KMS-11 (cell line): ENCODE results near the gene IFNAR1.

ENCODE experiments used
- H2AFZ ChIP-seq: fragments of 200-600 bp; sonication (generic); 2 replicates; pipeline ENCODE4 v1.6.1; 2016; ENCODE audit warnings: antibody characterized with exemption, mixed run types, low read depth
- H3K27ac ChIP-seq: fragments of 200-600 bp; sonication (generic); 2 replicates; pipeline ENCODE4 v1.6.1; 2016; ENCODE audit warnings: mild to moderate bottlenecking, mixed run types
- H3K27me3 ChIP-seq: fragments of 200-600 bp; sonication (generic); 2 replicates; pipeline ENCODE4 v1.6.1; 2017; ENCODE audit warnings: mild to moderate bottlenecking, low read depth, mixed run types, moderate library complexity; ENCODE audit not compliant: insufficient read depth
- H3K36me3 ChIP-seq: fragments of 200-600 bp; sonication (generic); 2 replicates; pipeline ENCODE4 v1.6.1; 2017; ENCODE audit warnings: mild to moderate bottlenecking, mixed run types; ENCODE audit not compliant: insufficient read depth
- H3K4me1 ChIP-seq: fragments of 200-600 bp; sonication (generic); 2 replicates; pipeline ENCODE4 v1.6.1; 2016; ENCODE audit warnings: mild to moderate bottlenecking, low read depth, mixed run types; ENCODE audit not compliant: poor library complexity, severe bottlenecking
- H3K4me2 ChIP-seq: fragments of 200-600 bp; sonication (generic); 2 replicates; pipeline ENCODE4 v1.7.0; 2016; ENCODE audit warnings: mild to moderate bottlenecking, mixed run types
- H3K4me3 ChIP-seq: fragments of 200-600 bp; sonication (generic); IDR thresholded peaks from 2 replicates; pipeline ENCODE4 v1.6.1; 2017; ENCODE audit warnings: low read depth, low read length, mixed read lengths; ENCODE audit not compliant: insufficient read depth
- H3K79me2 ChIP-seq: fragments of 200-600 bp; sonication (generic); 2 replicates; pipeline ENCODE4 v1.6.1; 2016; ENCODE audit warnings: low read depth, mixed run types; ENCODE audit not compliant: insufficient read depth
- H3K9ac ChIP-seq: fragments of 200-600 bp; sonication (generic); 2 replicates; pipeline ENCODE4 v1.6.1; 2016; ENCODE audit warnings: mild to moderate bottlenecking, mixed run types
- H4K20me1 ChIP-seq: fragments of 200-600 bp; sonication (generic); 2 replicates; pipeline ENCODE4 v1.6.1; 2016; ENCODE audit warnings: mild to moderate bottlenecking, mixed run types; ENCODE audit not compliant: insufficient read depth
- CTCF ChIP-seq: fragments of 200-600 bp; sonication (generic); conservative IDR thresholded peaks from 2 replicates; pipeline ENCODE4 v1.6.1; 2017; ENCODE audit warnings: low read depth, mild to moderate bottlenecking, antibody characterized with exemption, low read length, moderate library complexity, mixed read lengths

The IFNAR1 gene

GRCh38 chr21:33327792-33328433, 3.1 kb downstream of the IFNAR1 start:
- Histone ChIP-seq H3K27ac (no peak overlapping the region), H3K9ac (no peak overlapping the region), H3K4me2 (peak overlapping the region; percentile 84; the same call in 1 of the 2 replicates), H3K36me3 (no peaks in the 10 kb centered on the region), H3K4me1 (peaks cover 73% of the 10 kb centered on the region), H3K4me3 (no peak overlapping the region), H2AFZ (no peak overlapping the region), H3K79me2 (peaks cover 65% of the 10 kb centered on the region), H3K27me3 (no peaks in the 10 kb centered on the region), H4K20me1 (no peaks in the 10 kb centered on the region)
- no peak for TF ChIP-seq CTCF

- peak overlapping the region; percentile 82 for H3K27ac ChIP-seq
- no peak overlapping the region for H3K4me3 ChIP-seq
- H3K79me2 ChIP-seq = peaks cover 80% of the 10 kb centered on the region
- no peaks in the 10 kb centered on the region for H3K27me3 ChIP-seq
- H3K4me1 ChIP-seq = peaks cover 86% of the 10 kb centered on the region
- H3K4me2 ChIP-seq = peak overlapping the region; percentile 58
- no peak overlapping the region for H2AFZ ChIP-seq
- H3K9ac ChIP-seq = no peak overlapping the region
- peaks cover 8% of the 10 kb centered on the region; the same call in 1 of the 2 replicates for H3K36me3 ChIP-seq
- H4K20me1 ChIP-seq = no peaks in the 10 kb centered on the region
- TF ChIP-seq CTCF = no peak
Observed at GRCh38 chr21:33330726-33331125, 6.0 kb downstream of the IFNAR1 start.

- TF ChIP-seq CTCF = no peak
- Histone ChIP-seq H3K27me3 (no peaks in the 10 kb centered on the region), H3K4me1 (peaks cover 72% of the 10 kb centered on the region), H3K4me2 (peak overlapping the region; percentile 58), H3K36me3 (peaks cover 8% of the 10 kb centered on the region; the same call in 1 of the 2 replicates), H3K79me2 (peaks cover 66% of the 10 kb centered on the region), H3K4me3 (no peak overlapping the region), H3K27ac (peak overlapping the region; percentile 82), H2AFZ (no peak overlapping the region), H3K9ac (no peak overlapping the region), H4K20me1 (no peaks in the 10 kb centered on the region)
Observed at GRCh38 chr21:33332143-33332542, 7.4 kb downstream of the IFNAR1 start.

GRCh38 chr21:33334191-33334590, 9.4 kb downstream of the IFNAR1 start:
- TF ChIP-seq CTCF = no peak
- Histone ChIP-seq H3K79me2 (peaks cover 55% of the 10 kb centered on the region), H3K36me3 (peaks cover 8% of the 10 kb centered on the region; the same call in 1 of the 2 replicates), H3K27ac (no peak overlapping the region), H4K20me1 (no peaks in the 10 kb centered on the region), H3K4me2 (no peak overlapping the region), H3K4me3 (no peak overlapping the region), H3K27me3 (no peaks in the 10 kb centered on the region), H3K9ac (no peak overlapping the region), H2AFZ (no peak overlapping the region), H3K4me1 (peaks cover 60% of the 10 kb centered on the region)
